H1 (cell line): ENCODE data around the gene CELSR1. TPM values are rescaled to one million over a fixed set of nuclear protein-coding genes. Genes with fewer than 3 reads are reported as not detected.

Experiments used
- CTCF ChIA-PET: fragments of 300-600 bp; sonication (Branson Sonifier 250); formaldehyde crosslinking; loops from one replicate; lab custom pipeline; 2021; ENCODE audit not compliant: partially characterized antibody; lab: Charles Lee
- POLR2A ChIA-PET: fragments of 300-600 bp; sonication (Branson Sonifier 250); formaldehyde crosslinking; loops from one replicate; lab custom pipeline; 2021; ENCODE audit warnings: inconsistent platforms; ENCODE audit not compliant: partially characterized antibody; lab: Charles Lee
- DNase-seq, 2 experiments: peaks; one replicate each; pipeline versions ENCODE4 v3.0.0 to v3.0.0-alpha.2; 2010 to 2022; ENCODE audit warnings: low spot score in 2 of 2, low read depth in 1 of 2, mixed read lengths in 1 of 2
- FAIRE-seq: peaks from 2 replicates; lab custom pipeline; 2011; peaks lifted over from hg19 to GRCh38; lab: Jason Lieb, UNC
- H2AFZ ChIP-seq: 2 replicates; pipeline ENCODE4 v1.8.1; 2012; ENCODE audit warnings: low read length, inconsistent platforms
- H2AK5ac ChIP-seq: 2 replicates; pipeline ENCODE4 v1.6.1; 2013; ENCODE audit warnings: low read depth, low read length
- H2BK120ac ChIP-seq: replicated peaks from 2 replicates; pipeline ENCODE3; 2013; ENCODE audit warnings: low read depth, low read length, inconsistent platforms
- H2BK12ac ChIP-seq: 2 replicates; pipeline ENCODE4 v1.6.1; 2013; ENCODE audit warnings: low read depth, low read length
- H2BK15ac ChIP-seq: 2 replicates; pipeline ENCODE4 v1.6.1; 2013; ENCODE audit warnings: low read length
- H2BK20ac ChIP-seq: 2 replicates; pipeline ENCODE4 v1.6.1; 2013; ENCODE audit warnings: low read length
- H2BK5ac ChIP-seq: 2 replicates; pipeline ENCODE4 v1.6.1; 2013; ENCODE audit warnings: low read depth, low read length
- H3K14ac ChIP-seq: 2 replicates; pipeline ENCODE4 v1.6.1; 2013; ENCODE audit warnings: inconsistent platforms; ENCODE audit not compliant: insufficient read length
- H3K18ac ChIP-seq: 2 replicates; pipeline ENCODE4 v1.6.1; 2013; ENCODE audit warnings: low read length; ENCODE audit errors: extremely low read depth
- H3K23ac ChIP-seq: 2 replicates; pipeline ENCODE4 v1.6.1; 2013; ENCODE audit warnings: inconsistent platforms; ENCODE audit not compliant: insufficient read length
- H3K23me2 ChIP-seq: 2 replicates; pipeline ENCODE4 v1.6.1; 2013; ENCODE audit warnings: low read depth, low read length
- H3K27ac ChIP-seq: 2 replicates; pipeline ENCODE4 v1.6.1; 2011; ENCODE audit warnings: low read depth, low read length, inconsistent platforms
- H3K27me3 ChIP-seq, 4 experiments: replicated peaks in 1 of 4; 1 replicate in 1 of 4; 2 replicates in 3 of 4; pipeline versions ENCODE4 v1.6.1 to v1.8.1; 2011 to 2013; ENCODE audit warnings: low read length in 3 of 4, mild to moderate bottlenecking in 3 of 4, inconsistent platforms in 2 of 4, mixed read lengths in 2 of 4, moderate library complexity in 1 of 4; ENCODE audit not compliant: control insufficient read depth in 3 of 4, insufficient read depth in 3 of 4; ENCODE audit errors: extremely low read depth in 1 of 4
- H3K36me3 ChIP-seq, 4 experiments: 2 replicates each; pipeline versions ENCODE4 v1.6.1 to v1.8.1; 2011 to 2013; ENCODE audit warnings: mild to moderate bottlenecking in 4 of 4, low read length in 3 of 4, moderate library complexity in 2 of 4, control low read depth in 1 of 4, inconsistent platforms in 1 of 4; ENCODE audit not compliant: insufficient read depth in 4 of 4, control insufficient read depth in 2 of 4
- H3K4ac ChIP-seq: replicated peaks from 2 replicates; pipeline ENCODE3; 2013; ENCODE audit warnings: low read length, low read depth, mixed read lengths, inconsistent platforms; ENCODE audit not compliant: insufficient read length
- H3K4me1 ChIP-seq, 4 experiments: replicated peaks in 1 of 4; 1 replicate in 1 of 4; 2 replicates in 3 of 4; pipeline versions ENCODE4 v1.6.1 to v1.8.1; 2011 to 2013; ENCODE audit warnings: low read length in 3 of 4, inconsistent platforms in 2 of 4, mixed read lengths in 1 of 4; ENCODE audit not compliant: insufficient read depth in 4 of 4, control insufficient read depth in 3 of 4
- H3K4me2 ChIP-seq, 2 experiments: 2 replicates each; pipeline versions ENCODE4 v1.6.1 to v1.8.1; 2011 to 2013; ENCODE audit warnings: low read depth in 2 of 2, low read length in 2 of 2, control low read depth in 1 of 2, inconsistent platforms in 1 of 2, mild to moderate bottlenecking in 1 of 2; ENCODE audit not compliant: insufficient read depth in 1 of 2
- H3K4me3 ChIP-seq, 4 experiments: fragments of 200-600, 300-600 bp in 1 of 4; sonication (generic), shearing (Covaris generic), sonication (Bioruptor Twin) in 1 of 4; 2 replicates each; pipeline versions ENCODE4 v1.5.1 to v1.8.1; 2011 to 2016; ENCODE audit warnings: low read length in 4 of 4, low read depth in 3 of 4, control low read depth in 2 of 4, inconsistent platforms in 2 of 4, mild to moderate bottlenecking in 2 of 4, mixed read lengths in 1 of 4, moderate library complexity in 1 of 4; ENCODE audit not compliant: insufficient read depth in 2 of 4; ENCODE audit errors: extremely low read depth in 1 of 4
- H3K56ac ChIP-seq: replicated peaks from 2 replicates; pipeline ENCODE3; 2013; ENCODE audit warnings: low read depth, mild to moderate bottlenecking, mixed read lengths, low read length, inconsistent platforms; ENCODE audit not compliant: insufficient read length
- H3K79me1 ChIP-seq: 2 replicates; pipeline ENCODE4 v1.6.1; 2013; ENCODE audit warnings: low read depth, low read length, control low read depth
- H3K79me2 ChIP-seq, 2 experiments: 2 replicates each; pipeline versions ENCODE4 v1.6.1 to v1.8.1; 2012 to 2013; ENCODE audit warnings: low read length in 2 of 2, mild to moderate bottlenecking in 2 of 2, inconsistent platforms in 1 of 2; ENCODE audit not compliant: insufficient read depth in 2 of 2, control insufficient read depth in 1 of 2
- H3K9ac ChIP-seq, 4 experiments: replicated peaks in 1 of 4; 1 replicate in 1 of 4; 2 replicates in 3 of 4; pipeline versions ENCODE4 v1.6.1 to v1.8.1; 2011 to 2013; ENCODE audit warnings: low read depth in 3 of 4, low read length in 3 of 4, control low read depth in 2 of 4, mild to moderate bottlenecking in 2 of 4, moderate library complexity in 2 of 4, inconsistent platforms in 1 of 4; ENCODE audit errors: extremely low read depth in 1 of 4
- H3K9me3 ChIP-seq, 2 experiments: 2 replicates each; pipeline versions ENCODE4 v1.6.1 to v1.8.1; 2012 to 2013; ENCODE audit warnings: mild to moderate bottlenecking in 2 of 2, moderate library complexity in 2 of 2, control low read depth in 1 of 2, inconsistent platforms in 1 of 2, low read depth in 1 of 2, low read length in 1 of 2, mixed read lengths in 1 of 2; ENCODE audit not compliant: insufficient read depth in 2 of 2
- H4K20me1 ChIP-seq, 2 experiments: replicated peaks in 1 of 2; 2 replicates each; pipeline versions ENCODE3 to v1.8.1; 2011 to 2013; ENCODE audit warnings: inconsistent platforms in 2 of 2, low read length in 2 of 2, mild to moderate bottlenecking in 1 of 2; ENCODE audit not compliant: insufficient read depth in 2 of 2, control insufficient read depth in 1 of 2
- H4K5ac ChIP-seq: 2 replicates; pipeline ENCODE4 v1.6.1; 2013; ENCODE audit warnings: low read length, low read depth, mixed read lengths, inconsistent platforms; ENCODE audit not compliant: insufficient read length
- H4K8ac ChIP-seq: 2 replicates; pipeline ENCODE4 v1.8.0; 2013; ENCODE audit warnings: mild to moderate bottlenecking, moderate library complexity, low read length, inconsistent platforms; ENCODE audit not compliant: insufficient read depth; ENCODE audit errors: extremely low read depth
- H4K91ac ChIP-seq: replicated peaks from 2 replicates; pipeline ENCODE3; 2013; ENCODE audit warnings: low read length, mixed read lengths, inconsistent platforms; ENCODE audit not compliant: insufficient read length
- CTCF ChIP-seq, 3 experiments: IDR thresholded peaks; 1 replicate in 2 of 3; 2 replicates in 1 of 3; pipeline versions ENCODE4 v1.5.1 to v1.6.1; 2011; ENCODE audit warnings: low read length in 3 of 3, mild to moderate bottlenecking in 3 of 3, inconsistent platforms in 2 of 3, low read depth in 1 of 3, moderate library complexity in 1 of 3; ENCODE audit not compliant: insufficient read depth in 1 of 3; ENCODE audit errors: control extremely low read depth in 1 of 3
- FOSL1 ChIP-seq: IDR thresholded peaks from 2 replicates; pipeline ENCODE4 v1.6.1; 2011; ENCODE audit warnings: mild to moderate bottlenecking, low read depth, low read length, moderate library complexity; ENCODE audit not compliant: insufficient read depth
- SAP30 ChIP-seq: fragments of 300-600 bp; sonication (generic); IDR thresholded peaks from 2 replicates; pipeline ENCODE4 v1.7.1; 2012; ENCODE audit warnings: low read length, moderate library complexity, mild to moderate bottlenecking, inconsistent platforms; ENCODE audit not compliant: insufficient read depth, insufficient replicate concordance
- WGBS, 2 experiments: shearing (Covaris generic) in 1 of 2; methylation state at CpG; one replicate each; pipeline versions ENCODE4 v1.1.6 to v1.1.7; 2013 to 2015; ENCODE audit warnings: low lambda C conversion rate in 2 of 2, mixed read lengths in 2 of 2, inconsistent platforms in 1 of 2, low coverage in 1 of 2, missing lambda C conversion rate in 1 of 2; ENCODE audit not compliant: insufficient replicate concordance in 2 of 2, insufficient coverage in 1 of 2, insufficient read length in 1 of 2; ENCODE audit errors: extremely low coverage in 1 of 2, missing lambda C conversion rate in 1 of 2; 5-methylcytosine and 5-hydroxymethylcytosine counted together
- polyA plus RNA-seq, 7 experiments: library from polyadenylated mRNA; depleted of rRNA in 3 of 7; stranded (reverse) in 5 of 7; unstranded in 2 of 7; fragments of >200 nt in 5 of 7; fragments of 200-250 nt in 2 of 7; gene quantifications; 1 replicate in 5 of 7; 2 replicates in 1 of 7; 4 replicates in 1 of 7; pipeline versions ENCODE4 v1.2.1 to v1.2.3, GENCODE V29; 2011 to 2013; ENCODE audit warnings: missing spikeins in 2 of 7, mixed read lengths in 2 of 7
- total RNA-seq: library from RNA; stranded (reverse); fragmentation: NEBNext Ultra II Directional; extraction: Animal tissue kit (Norgen Biotek cat#: 25700); gene quantifications from 2 replicates; pipeline ENCODE4 v1.2.1, GENCODE V29; 2021

CELSR1 gene
- total and polyA plus RNA-seq, 2 of the 8 experiments (the other 6 are each of a cell fraction or from before 2014, with no cell fraction given) = 9.0 to 12.4 TPM

GRCh38 chr22:46312056-46312455 lies 225.4 kb downstream of the CELSR1 start:
- 85% methylated on average over 8 of the region's 8 CpGs; no CpG with 5 or more reads in 1 of the 2 experiments for WGBS, 2 experiments
- POLR2A ChIA-PET = interaction anchor here (1.3 to 2.5 kb wide), 2 partner anchors 15 to 21 kb away, joined by 3 to 10 read pairs; partner anchors contain the start of gene GTSE1

More at GRCh38 chr22:46312056-46312455, 225.4 kb downstream of the CELSR1 start:
- no peak overlapping the region for H3K4ac ChIP-seq
- H3K79me2 ChIP-seq = no peaks in the 10 kb centered on the region
- H3K14ac ChIP-seq = no peak overlapping the region
- peaks cover 0 to 6% of the 10 kb centered on the region in 2 experiments for H4K20me1 ChIP-seq
- H3K4me2 ChIP-seq = no peak overlapping the region
- H3K4me3 ChIP-seq = no peak overlapping the region
- no peak overlapping the region for H3K27ac ChIP-seq
- no peak overlapping the region for H2BK12ac ChIP-seq
- H2BK5ac ChIP-seq = no peak overlapping the region
- H3K56ac ChIP-seq = no peak overlapping the region
- no peak overlapping the region for H2AFZ ChIP-seq
- no peak overlapping the region for H3K23ac ChIP-seq
- no peaks in the 10 kb centered on the region for H3K79me1 ChIP-seq
- no peak overlapping the region for H4K8ac ChIP-seq
- FAIRE-seq (no peak), DNase-seq (no peak)
- no peak overlapping the region for H2BK15ac ChIP-seq
- H3K36me3 ChIP-seq = peaks cover 7 to 32% (median 14%) of the 10 kb centered on the region in 4 experiments
- no peaks in the 10 kb centered on the region for H3K27me3 ChIP-seq
- no peak overlapping the region for H4K5ac ChIP-seq
- H3K4me1 ChIP-seq = no peaks in the 10 kb centered on the region
- no peak overlapping the region for H3K18ac ChIP-seq
- CTCF ChIA-PET = interaction anchor here (0.8 to 2.7 kb wide), 7 partner anchors 171 to 195 kb away, joined by 3 to 11 read pairs (median 4); no protein-coding TSS in a partner anchor
- no peak overlapping the region for H2AK5ac ChIP-seq
- TF ChIP-seq CTCF (IDR thresholded peaks at IDR 0.05; ENCODE audit: control extremely low read depth in 1 of 3, insufficient read depth in 1 of 3, low read depth in 1 of 3, low read length in 3 of 3) = no peak
- TF ChIP-seq SAP30 = no peak
- no peak for TF ChIP-seq FOSL1
- no peaks in the 10 kb centered on the region for H3K23me2 ChIP-seq
- H3K9me3 ChIP-seq = no peaks in the 10 kb centered on the region
- H3K9ac ChIP-seq = no peak overlapping the region
- H2BK120ac ChIP-seq = no peak overlapping the region
- H2BK20ac ChIP-seq = no peak overlapping the region
- H4K91ac ChIP-seq = no peak overlapping the region
